WTC11 (cell line): Measurements from ENCODE around the gene COG5. TPM values are rescaled to one million over a fixed set of nuclear protein-coding genes. Genes with fewer than 3 reads are reported as not detected.

ENCODE experiments used
- ATAC-seq: fragments of 200-7000 bp; cut with Tn5 transposase; 2 replicates; pipeline ENCODE4 v1.10.0; 2021; ENCODE audit warnings: mild to moderate bottlenecking, moderate library complexity
- CTCF ChIA-PET: fragments of 300-600 bp; sonication (Branson Sonifier 250); formaldehyde crosslinking; loops from one replicate; lab custom pipeline; 2021; ENCODE audit warnings: antibody characterized with exemption; lab: Charles Lee
- POLR2A ChIA-PET: fragments of 350-600 bp; sonication (Branson Sonifier 250); formaldehyde crosslinking; loops from one replicate; lab custom pipeline; 2021; ENCODE audit warnings: antibody characterized with exemption; lab: Charles Lee
- DNase-seq: peaks from one replicate; pipeline ENCODE4 v3.0.0; 2021; ENCODE audit warnings: low spot score
- H3K27ac Mint-ChIP-seq: 2 replicates; pipeline ENCODE4 v1.8.0; 2021; ENCODE audit warnings: mixed read lengths
- H3K27me3 Mint-ChIP-seq: 2 replicates; pipeline ENCODE4 v1.8.0; 2021; ENCODE audit warnings: low read depth, mild to moderate bottlenecking, moderate library complexity, mixed read lengths
- H3K36me3 Mint-ChIP-seq: 2 replicates; pipeline ENCODE4 v1.8.0; 2021; ENCODE audit warnings: mixed read lengths
- H3K4me1 Mint-ChIP-seq: 2 replicates; pipeline ENCODE4 v1.8.0; 2022; ENCODE audit warnings: mixed read lengths
- H3K4me3 Mint-ChIP-seq: 2 replicates; pipeline ENCODE4 v1.8.0; 2021; ENCODE audit warnings: mild to moderate bottlenecking, moderate library complexity, mixed read lengths
- H3K9me3 Mint-ChIP-seq: 2 replicates; pipeline ENCODE4 v1.8.0; 2021; ENCODE audit warnings: mixed read lengths
- ARID4B ChIP-seq: sonication (generic); formaldehyde crosslinking; IDR thresholded peaks from 2 replicates; pipeline ENCODE4 v1.8.0; 2023; ENCODE audit warnings: missing genetic modification reagents, mild to moderate bottlenecking, borderline replicate concordance
- ATF1 ChIP-seq: sonication (generic); formaldehyde crosslinking; IDR thresholded peaks from 2 replicates; pipeline ENCODE4 v1.8.1; 2023; ENCODE audit warnings: mild to moderate bottlenecking, moderate library complexity, missing genetic modification reagents
- E2F1 ChIP-seq: sonication (generic); formaldehyde crosslinking; IDR thresholded peaks from 2 replicates; pipeline ENCODE4 v1.8.0; 2022; ENCODE audit warnings: mild to moderate bottlenecking, missing genetic modification reagents
- ELF4 ChIP-seq: sonication (generic); formaldehyde crosslinking; IDR thresholded peaks from 2 replicates; pipeline ENCODE4 v1.8.1; 2022; ENCODE audit warnings: low read depth, mild to moderate bottlenecking, moderate library complexity, missing genetic modification reagents
- ERG ChIP-seq: fragments of 250-450 bp; sonication (Bioruptor Pico); IDR thresholded peaks from 2 replicates; pipeline ENCODE4 v1.8.0; 2021; ENCODE audit warnings: mild to moderate bottlenecking
- ESRRA ChIP-seq: sonication (generic); formaldehyde crosslinking; IDR thresholded peaks from 2 replicates; pipeline ENCODE4 v1.8.1; 2022; ENCODE audit warnings: mild to moderate bottlenecking, missing genetic modification reagents, borderline replicate concordance
- FOXJ3 ChIP-seq: sonication (generic); formaldehyde crosslinking; IDR thresholded peaks from 2 replicates; pipeline ENCODE4 v1.9.0; 2021; ENCODE audit warnings: missing genetic modification reagents, mild to moderate bottlenecking, borderline replicate concordance
- GABPB1 ChIP-seq: sonication (generic); formaldehyde crosslinking; IDR thresholded peaks from 2 replicates; pipeline ENCODE4 v1.8.1; 2023; ENCODE audit warnings: mild to moderate bottlenecking, missing genetic modification reagents
- GRHL2 ChIP-seq: fragments of 250-450 bp; sonication (Bioruptor Pico); IDR thresholded peaks from 2 replicates; pipeline ENCODE4 v1.8.0; 2022; ENCODE audit warnings: mild to moderate bottlenecking, moderate library complexity; ENCODE audit not compliant: insufficient replicate concordance, severe bottlenecking
- HMGA2 ChIP-seq: fragments of 250-450 bp; sonication (Bioruptor Pico); IDR thresholded peaks from 2 replicates; pipeline ENCODE4 v1.4.0; 2021; ENCODE audit warnings: mild to moderate bottlenecking, moderate library complexity
- MYBL2 ChIP-seq: sonication (generic); formaldehyde crosslinking; IDR thresholded peaks from 2 replicates; pipeline ENCODE4 v1.8.1; 2023; ENCODE audit warnings: mild to moderate bottlenecking, moderate library complexity, missing genetic modification reagents
- NFATC4 ChIP-seq: fragments of 250-450 bp; sonication (Bioruptor Pico); IDR thresholded peaks from 2 replicates; pipeline ENCODE4 v1.9.0; 2021; ENCODE audit warnings: mild to moderate bottlenecking
- SMAD4 ChIP-seq: sonication (generic); formaldehyde crosslinking; IDR thresholded peaks from 2 replicates; pipeline ENCODE4 v1.8.0; 2022; ENCODE audit warnings: mild to moderate bottlenecking, missing genetic modification reagents
- TEAD1 ChIP-seq: sonication (generic); formaldehyde crosslinking; IDR thresholded peaks from 2 replicates; pipeline ENCODE4 v1.8.0; 2022; ENCODE audit warnings: mild to moderate bottlenecking, missing genetic modification reagents
- TP53 ChIP-seq: sonication (generic); formaldehyde crosslinking; IDR thresholded peaks from 2 replicates; pipeline ENCODE4 v1.8.1; 2023; ENCODE audit warnings: mild to moderate bottlenecking, missing genetic modification reagents
- USF2 ChIP-seq: sonication (generic); formaldehyde crosslinking; IDR thresholded peaks from 2 replicates; pipeline ENCODE4 v1.8.1; 2023; ENCODE audit warnings: mild to moderate bottlenecking, missing genetic modification reagents, moderate library complexity
- ZNF263 ChIP-seq: sonication (generic); formaldehyde crosslinking; IDR thresholded peaks from 2 replicates; pipeline ENCODE4 v1.8.1; 2022; ENCODE audit warnings: low read depth, mild to moderate bottlenecking, moderate library complexity, missing genetic modification reagents
- ZNF317 ChIP-seq: sonication (generic); formaldehyde crosslinking; IDR thresholded peaks from 2 replicates; pipeline ENCODE4 v1.8.1; 2023; ENCODE audit warnings: low read depth, mild to moderate bottlenecking, moderate library complexity, missing genetic modification reagents, borderline replicate concordance
- ZNF423 ChIP-seq: fragments of 250-450 bp; sonication (Bioruptor Pico); IDR thresholded peaks from 2 replicates; pipeline ENCODE4 v2.1.2; 2022; ENCODE audit warnings: mild to moderate bottlenecking, moderate library complexity
- total RNA-seq: library from RNA; stranded (reverse); gene quantifications from 3 replicates; pipeline ENCODE4 v1.2.3, GENCODE V29; 2021
- TF ChIP-seq, protein P1 (sequence below): sonication (generic); formaldehyde crosslinking; conservative IDR thresholded peaks from 2 replicates; pipeline ENCODE4 v1.8.1; 2022; ENCODE audit warnings: mild to moderate bottlenecking, missing genetic modification reagents
- TF ChIP-seq, protein P2 (sequence below): sonication (generic); formaldehyde crosslinking; IDR thresholded peaks from 2 replicates; pipeline ENCODE4 v1.8.1; 2022; ENCODE audit warnings: mild to moderate bottlenecking, moderate library complexity, missing genetic modification reagents
- TF ChIP-seq, protein P3 (sequence below): sonication (generic); formaldehyde crosslinking; IDR thresholded peaks from 2 replicates; pipeline ENCODE4 v1.8.1; 2022; ENCODE audit warnings: mild to moderate bottlenecking, missing genetic modification reagents, moderate library complexity, borderline replicate concordance

COG5 gene
- total RNA-seq, 1 experiment from 2014 or later = 23.8 TPM

DNA sequence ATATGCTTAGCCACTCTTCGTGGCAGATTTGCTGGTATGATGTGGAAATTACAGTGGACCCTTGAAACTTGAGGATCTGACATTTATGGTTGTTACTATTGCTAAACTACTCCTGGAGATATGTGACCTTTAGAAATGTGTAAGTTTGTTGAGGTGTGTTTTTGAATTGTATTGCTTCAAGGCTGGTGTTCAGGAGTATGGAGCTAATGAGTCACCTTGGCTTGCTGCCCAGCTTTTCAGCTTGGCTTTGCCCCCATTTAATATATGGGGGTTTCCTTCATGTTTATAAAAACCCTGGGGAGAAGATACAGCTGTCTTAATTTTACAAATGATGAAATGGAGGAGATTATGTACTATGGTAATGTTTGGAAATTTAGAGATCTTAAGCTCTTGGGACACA lies 383.3 kb downstream of the COG5 start:
- Mint-ChIP-seq H3K27ac (peak overlapping the region; percentile 54; the same call in 1 of the 2 replicates), H3K4me1 (no peaks in the 10 kb centered on the region), H3K36me3 (peaks cover 29% of the 10 kb centered on the region), H3K4me3 (no peak overlapping the region), H3K27me3 (no peaks in the 10 kb centered on the region), H3K9me3 (no peaks in the 10 kb centered on the region)
- ChIA-PET POLR2A (interaction anchor here (1.8 kb wide), 1 partner anchor 12 kb away, joined by 4 read pairs; the partner anchor contains the start of gene HBP1), CTCF (no interaction called here)
- ATAC-seq = no peak
- DNase-seq = no peak
- TF ChIP-seq HMGA2 (CRISPR knock-in tag) (no peak), GRHL2 (no peak), MYBL2 (CRISPR knock-in tag) (no peak), USF2 (CRISPR knock-in tag) (no peak)

DNA sequence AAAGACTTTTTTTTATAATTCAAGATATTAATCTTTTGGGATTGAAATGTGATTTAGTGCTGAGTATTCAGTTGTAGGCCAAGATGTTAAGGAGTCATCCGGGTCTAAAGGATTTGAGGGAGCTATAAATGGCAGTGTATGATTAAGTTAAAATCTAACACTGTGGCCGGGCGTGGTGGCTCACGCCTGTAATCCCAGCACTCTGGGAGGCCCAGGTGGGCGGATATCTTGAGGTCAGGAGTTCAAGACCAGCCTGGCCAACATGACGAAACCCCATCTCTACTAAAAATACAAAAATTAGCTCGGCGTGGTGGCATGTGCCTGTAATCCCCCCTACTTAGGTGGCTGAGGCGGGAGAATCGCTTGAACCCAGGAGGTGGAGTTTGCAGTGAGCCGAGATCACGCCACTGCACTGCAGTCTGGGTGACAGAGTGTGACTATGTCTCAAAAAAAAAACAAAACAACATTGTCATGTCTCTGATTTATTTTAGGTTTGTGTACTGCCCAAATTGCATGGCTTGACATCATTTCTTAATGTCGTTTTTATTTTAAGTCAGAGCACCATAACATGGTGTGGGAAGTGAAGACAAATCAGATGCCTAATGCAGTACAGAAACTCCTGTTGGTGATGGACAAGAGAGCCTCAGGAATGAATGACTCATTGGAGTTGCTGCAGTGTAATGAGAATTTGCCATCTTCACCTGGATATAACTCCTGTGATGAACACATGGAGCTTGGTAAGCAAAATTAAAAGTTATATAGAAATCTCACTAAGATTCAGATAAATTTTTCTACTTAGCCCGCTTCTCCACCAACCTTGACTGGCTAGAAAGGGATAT lies 384.2 kb downstream of the COG5 start:
- H3K4me3 Mint-ChIP-seq = no peak overlapping the region
- H3K9me3 Mint-ChIP-seq = no peaks in the 10 kb centered on the region
- CTCF ChIA-PET = no interaction called here
- ATAC-seq (no peak), DNase-seq (no peak)
- H3K36me3 Mint-ChIP-seq = peaks cover 26% of the 10 kb centered on the region
- no peak overlapping the region for H3K27ac Mint-ChIP-seq
- H3K27me3 Mint-ChIP-seq = no peaks in the 10 kb centered on the region
- no peak for TF ChIP-seq E2F1 (CRISPR knock-in tag)
- TF ChIP-seq ZNF263 (CRISPR knock-in tag) = no peak
- no peak for TF ChIP-seq ARID4B (CRISPR knock-in tag)
- TF ChIP-seq ELF4 = no peak
- no peak for TF ChIP-seq HMGA2 (CRISPR knock-in tag)
- TF ChIP-seq, protein P1, sequence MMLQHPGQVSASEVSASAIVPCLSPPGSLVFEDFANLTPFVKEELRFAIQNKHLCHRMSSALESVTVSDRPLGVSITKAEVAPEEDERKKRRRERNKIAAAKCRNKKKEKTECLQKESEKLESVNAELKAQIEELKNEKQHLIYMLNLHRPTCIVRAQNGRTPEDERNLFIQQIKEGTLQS (CRISPR knock-in tag) = no peak
- TF ChIP-seq NFATC4 (CRISPR knock-in tag) = no peak
- TF ChIP-seq, protein P2, sequence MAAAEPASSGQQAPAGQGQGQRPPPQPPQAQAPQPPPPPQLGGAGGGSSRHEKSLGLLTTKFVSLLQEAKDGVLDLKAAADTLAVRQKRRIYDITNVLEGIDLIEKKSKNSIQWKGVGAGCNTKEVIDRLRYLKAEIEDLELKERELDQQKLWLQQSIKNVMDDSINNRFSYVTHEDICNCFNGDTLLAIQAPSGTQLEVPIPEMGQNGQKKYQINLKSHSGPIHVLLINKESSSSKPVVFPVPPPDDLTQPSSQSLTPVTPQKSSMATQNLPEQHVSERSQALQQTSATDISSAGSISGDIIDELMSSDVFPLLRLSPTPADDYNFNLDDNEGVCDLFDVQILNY (CRISPR knock-in tag) = no peak
- no peak for TF ChIP-seq ATF1
- TF ChIP-seq, protein P3, sequence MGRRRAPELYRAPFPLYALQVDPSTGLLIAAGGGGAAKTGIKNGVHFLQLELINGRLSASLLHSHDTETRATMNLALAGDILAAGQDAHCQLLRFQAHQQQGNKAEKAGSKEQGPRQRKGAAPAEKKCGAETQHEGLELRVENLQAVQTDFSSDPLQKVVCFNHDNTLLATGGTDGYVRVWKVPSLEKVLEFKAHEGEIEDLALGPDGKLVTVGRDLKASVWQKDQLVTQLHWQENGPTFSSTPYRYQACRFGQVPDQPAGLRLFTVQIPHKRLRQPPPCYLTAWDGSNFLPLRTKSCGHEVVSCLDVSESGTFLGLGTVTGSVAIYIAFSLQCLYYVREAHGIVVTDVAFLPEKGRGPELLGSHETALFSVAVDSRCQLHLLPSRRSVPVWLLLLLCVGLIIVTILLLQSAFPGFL (CRISPR knock-in tag) = no peak
- TF ChIP-seq GABPB1 = no peak
- TF ChIP-seq TP53 = no peak
- TF ChIP-seq SMAD4 (CRISPR knock-in tag) = no peak
- TF ChIP-seq ERG = no peak
- no peak for TF ChIP-seq ESRRA (CRISPR knock-in tag)
- TF ChIP-seq USF2 (CRISPR knock-in tag) = no peak
- no peak for TF ChIP-seq FOXJ3
- TF ChIP-seq ZNF423 (CRISPR knock-in tag) = no peak
- TF ChIP-seq ZNF317 (CRISPR knock-in tag) = no peak
- TF ChIP-seq TEAD1 (CRISPR knock-in tag) = no peak
- POLR2A ChIA-PET = interaction anchor here (1.8 kb wide), 1 partner anchor 11 kb away, joined by 4 read pairs; the partner anchor contains the start of gene HBP1
- peaks cover 7% of the 10 kb centered on the region for H3K4me1 Mint-ChIP-seq
